ENCODE results near the gene OR13C2. TPM values are rescaled to one million over a fixed set of nuclear protein-coding genes. Genes with fewer than 3 reads are reported as not detected.

Gene OR13C2
- total and polyA plus RNA-seq, 10 donors, result not detected

GRCh38 chr9:104556830-104557634, 48.4 kb downstream of the OR13C2 start:
- 81 to 88% (median 86%) methylated on average over 8 of the region's 8 CpGs for WGBS, 5 donors
- intact Hi-C loops (cut with DNase I; ENCODE audit: low total_unique reads), result loop anchor here (10.0 kb wide), 1 partner anchor 58 kb away; the partner anchor contains the start of gene OR13C9

DNA sequence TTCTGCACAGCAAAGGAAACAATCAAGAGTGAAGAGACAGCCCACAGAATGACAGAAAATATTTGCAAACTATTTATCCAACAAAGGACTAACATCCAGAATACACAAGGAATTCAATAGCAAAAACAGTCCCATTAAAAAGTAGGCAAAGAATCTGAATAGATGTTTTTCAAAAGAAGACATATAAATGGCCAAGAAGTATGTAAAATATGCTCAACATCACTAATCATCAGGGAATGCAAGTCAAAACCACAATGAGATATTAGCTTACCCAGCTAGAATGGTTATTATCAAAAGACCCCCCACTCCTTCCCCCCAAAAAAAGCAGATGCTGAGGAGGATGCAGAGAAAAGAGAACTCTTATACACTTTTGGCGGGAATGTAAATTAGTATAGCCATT, 49.9 kb downstream of the OR13C2 start:
- no peak for DNase-seq
- WGBS, 5 donors, result 83 to 97% (median 94%) methylated on average over 1 of the region's 1 CpG
- Histone ChIP-seq H3K27me3 (replicated peaks in 1 of 7) (no peaks in the 10 kb centered on the region), H3K4me3 (no peak overlapping the region), H3K36me3 (no peaks in the 10 kb centered on the region), H3K27ac (no peak overlapping the region), H3K9me3 (peaks cover 0 to 32% (median 11%) of the 10 kb centered on the region in 8 donors), H3K4me1 (no peaks in the 10 kb centered on the region)
- TF ChIP-seq, protein P1, sequence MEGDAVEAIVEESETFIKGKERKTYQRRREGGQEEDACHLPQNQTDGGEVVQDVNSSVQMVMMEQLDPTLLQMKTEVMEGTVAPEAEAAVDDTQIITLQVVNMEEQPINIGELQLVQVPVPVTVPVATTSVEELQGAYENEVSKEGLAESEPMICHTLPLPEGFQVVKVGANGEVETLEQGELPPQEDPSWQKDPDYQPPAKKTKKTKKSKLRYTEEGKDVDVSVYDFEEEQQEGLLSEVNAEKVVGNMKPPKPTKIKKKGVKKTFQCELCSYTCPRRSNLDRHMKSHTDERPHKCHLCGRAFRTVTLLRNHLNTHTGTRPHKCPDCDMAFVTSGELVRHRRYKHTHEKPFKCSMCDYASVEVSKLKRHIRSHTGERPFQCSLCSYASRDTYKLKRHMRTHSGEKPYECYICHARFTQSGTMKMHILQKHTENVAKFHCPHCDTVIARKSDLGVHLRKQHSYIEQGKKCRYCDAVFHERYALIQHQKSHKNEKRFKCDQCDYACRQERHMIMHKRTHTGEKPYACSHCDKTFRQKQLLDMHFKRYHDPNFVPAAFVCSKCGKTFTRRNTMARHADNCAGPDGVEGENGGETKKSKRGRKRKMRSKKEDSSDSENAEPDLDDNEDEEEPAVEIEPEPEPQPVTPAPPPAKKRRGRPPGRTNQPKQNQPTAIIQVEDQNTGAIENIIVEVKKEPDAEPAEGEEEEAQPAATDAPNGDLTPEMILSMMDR (IDR thresholded peaks at IDR 0.05 in 8 of 11, conservative IDR thresholded peaks at IDR 0.05 in 3 of 11), result no peak
- no peak for TF ChIP-seq POLR2AphosphoS5 (IDR thresholded peaks at IDR 0.05)
- TF ChIP-seq POLR2A (IDR thresholded peaks at IDR 0.05), result no peak
- intact Hi-C loops (cut with DNase I; ENCODE audit: low total_unique reads), result loop anchor here (10.0 kb wide), 1 partner anchor 59 kb away; the partner anchor contains the start of gene OR13C9

More at GRCh38 chr9:104556830-104557634, 48.4 kb downstream of the OR13C2 start:
- no peak for TF ChIP-seq POLR2AphosphoS5 (IDR thresholded peaks at IDR 0.05)
- TF ChIP-seq, protein P1 (IDR thresholded peaks at IDR 0.05 in 8 of 11, conservative IDR thresholded peaks at IDR 0.05 in 3 of 11), result no peak
- no peak for TF ChIP-seq POLR2A (IDR thresholded peaks at IDR 0.05)
- H3K4me1 ChIP-seq, result no peaks in the 10 kb centered on the region
- H3K27me3 ChIP-seq (replicated peaks in 1 of 7), result no peaks in the 10 kb centered on the region
- H3K4me3 ChIP-seq, result no peak overlapping the region
- no peaks in the 10 kb centered on the region for H3K36me3 ChIP-seq
- H3K27ac ChIP-seq, result no peak overlapping the region
- H3K9me3 ChIP-seq, result peaks cover 0 to 32% (median 11%) of the 10 kb centered on the region in 8 donors
- DNase-seq, result no peak

Other genes starting within 250 kb of the OR13C2 start
- not detected for gene OR13F1, start 101.4 kb downstream of the OR13C2 start, total RNA-seq
- not detected for gene OR13F1, start 101.4 kb downstream of the OR13C2 start, polyA plus RNA-seq
- gene OR13C4, start 78.4 kb downstream of the OR13C2 start, total RNA-seq, result not detected
- not detected for gene OR13C4, start 78.4 kb downstream of the OR13C2 start, polyA plus RNA-seq
- not detected for gene OR13C3, start 68.8 kb downstream of the OR13C2 start, total RNA-seq
- gene OR13C3, start 68.8 kb downstream of the OR13C2 start, polyA plus RNA-seq, result not detected
- not detected for gene OR13C8, start 36.5 kb downstream of the OR13C2 start, total RNA-seq
- gene OR13C8, start 36.5 kb downstream of the OR13C2 start, polyA plus RNA-seq, result not detected
- gene OR13C5, start 6.2 kb downstream of the OR13C2 start, total RNA-seq, result under 1 TPM in 1 of 7 donors, not detected in 6; 0.70 TPM
- gene OR13C5, start 6.2 kb downstream of the OR13C2 start, polyA plus RNA-seq, result not detected
- gene OR13C9, start 12.6 kb upstream of the OR13C2 start, total RNA-seq, result not detected
- gene OR13C9, start 12.6 kb upstream of the OR13C2 start, polyA plus RNA-seq, result not detected
- gene OR13D1, start 88.9 kb upstream of the OR13C2 start, total RNA-seq, result not detected
- not detected for gene OR13D1, start 88.9 kb upstream of the OR13C2 start, polyA plus RNA-seq
- gene NIPSNAP3A, start 142.1 kb upstream of the OR13C2 start, total RNA-seq, result 10 to 100 TPM; 20.8 to 28.5 (median 23.8) TPM
- gene NIPSNAP3A, start 142.1 kb upstream of the OR13C2 start, polyA plus RNA-seq, result 10 to 100 TPM; 17.2 to 27.9 (median 23.0) TPM
- 1 to 10 TPM; 1.9 to 4.8 (median 4.3) TPM for gene NIPSNAP3B, start 158.5 kb upstream of the OR13C2 start, total RNA-seq
- gene NIPSNAP3B, start 158.5 kb upstream of the OR13C2 start, polyA plus RNA-seq, result 1 to 10 TPM; 2.2 to 3.3 (median 2.8) TPM

Measured in spleen (tissue), 11 donors.